ENCODE measurements around the gene PKP4.

The PKP4 gene

DNA sequence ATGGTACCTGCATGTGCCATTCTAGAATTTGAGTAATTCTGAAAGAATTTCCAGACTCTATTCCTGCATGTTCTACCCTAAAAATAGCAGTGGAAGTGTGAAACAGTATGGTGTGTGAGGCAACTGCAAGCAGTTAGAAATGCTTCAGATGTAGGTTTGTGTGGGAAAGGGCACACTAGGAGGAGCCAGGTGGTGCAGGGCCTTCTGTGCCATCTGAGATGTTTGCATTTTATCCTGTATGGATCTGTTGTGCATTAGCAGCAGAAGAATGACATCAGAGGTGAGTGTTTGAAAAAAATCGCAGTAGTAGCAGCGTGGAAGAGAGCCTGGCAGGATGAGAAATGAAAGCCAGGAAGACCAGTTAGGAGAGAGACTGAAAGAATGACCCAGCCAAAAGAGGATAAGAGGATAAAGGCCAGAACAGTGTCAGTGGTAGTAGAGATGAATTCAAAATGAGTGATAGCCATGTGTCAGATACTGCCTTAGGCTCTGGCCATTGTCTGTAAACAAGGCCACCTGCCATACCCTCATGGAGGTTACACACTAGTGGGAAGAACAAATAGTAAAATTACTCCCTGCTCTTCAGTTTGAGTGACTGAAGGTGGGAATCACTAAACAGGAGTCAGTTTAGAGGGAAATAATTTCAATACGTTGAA is 142.2 kb downstream of the PKP4 start:
- no peaks in the 10 kb centered on the region for H3K79me2 ChIP-seq (ENCODE audit: insufficient read depth, low read length)
- no peak overlapping the region for H3K27ac ChIP-seq (ENCODE audit: low read length)
- no peak for DNase-seq

DNA sequence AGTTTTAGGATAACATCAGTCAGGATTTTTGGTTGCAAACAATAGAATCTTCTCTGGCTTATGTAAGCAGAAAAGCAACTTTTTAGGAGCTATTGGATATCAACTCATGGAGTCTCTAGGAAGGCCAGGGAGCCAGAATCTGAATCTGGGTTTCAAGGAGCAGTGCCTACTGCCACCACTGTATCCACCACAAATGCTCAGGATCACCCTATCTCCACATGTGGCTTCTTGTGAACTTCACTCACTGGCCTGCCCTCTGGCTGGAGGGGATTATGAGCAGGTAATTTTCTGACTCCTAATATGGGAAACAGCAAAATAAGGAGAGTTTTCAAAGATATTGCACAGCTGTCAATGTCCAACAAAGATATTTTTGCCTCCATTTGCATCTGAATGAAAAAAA is 142.9 kb downstream of the PKP4 start:
- Histone ChIP-seq H3K79me2 (ENCODE audit: insufficient read depth, low read length) (no peaks in the 10 kb centered on the region), H3K27ac (ENCODE audit: low read length) (no peak overlapping the region), H3K4me3 (ENCODE audit: low read depth in 1 of 2, low read length in 2 of 2) (no peak overlapping the region), H3K4me2 (ENCODE audit: insufficient read depth, low read length) (no peak overlapping the region), H3K9me3 (ENCODE audit: insufficient read depth, low read length, severe bottlenecking) (no peaks in the 10 kb centered on the region), H3K27me3 (ENCODE audit: insufficient read depth, low read length, poor library complexity) (no peaks in the 10 kb centered on the region), H2AFZ (ENCODE audit: low read depth, low read length) (no peak overlapping the region), H3K4me1 (ENCODE audit: insufficient read depth, low read length) (no peaks in the 10 kb centered on the region), H4K20me1 (ENCODE audit: insufficient read depth, low read length) (no peaks in the 10 kb centered on the region), H3K9ac (ENCODE audit: low read depth, low read length) (no peak overlapping the region), H3K36me3 (ENCODE audit: insufficient read depth, low read length) (0 out of 2 replicates have a peak, but pooled peaks cover 6% of the 10 kb centered on the region)
- ATAC-seq (ENCODE audit: insufficient read depth, low read depth) (no peak), DNase-seq (no peak)
- no peak for TF ChIP-seq EZH2 (IDR thresholded peaks at IDR 0.05; ENCODE audit: borderline replicate concordance, low read depth, low read length, severe bottlenecking)
- TF ChIP-seq, protein P1, sequence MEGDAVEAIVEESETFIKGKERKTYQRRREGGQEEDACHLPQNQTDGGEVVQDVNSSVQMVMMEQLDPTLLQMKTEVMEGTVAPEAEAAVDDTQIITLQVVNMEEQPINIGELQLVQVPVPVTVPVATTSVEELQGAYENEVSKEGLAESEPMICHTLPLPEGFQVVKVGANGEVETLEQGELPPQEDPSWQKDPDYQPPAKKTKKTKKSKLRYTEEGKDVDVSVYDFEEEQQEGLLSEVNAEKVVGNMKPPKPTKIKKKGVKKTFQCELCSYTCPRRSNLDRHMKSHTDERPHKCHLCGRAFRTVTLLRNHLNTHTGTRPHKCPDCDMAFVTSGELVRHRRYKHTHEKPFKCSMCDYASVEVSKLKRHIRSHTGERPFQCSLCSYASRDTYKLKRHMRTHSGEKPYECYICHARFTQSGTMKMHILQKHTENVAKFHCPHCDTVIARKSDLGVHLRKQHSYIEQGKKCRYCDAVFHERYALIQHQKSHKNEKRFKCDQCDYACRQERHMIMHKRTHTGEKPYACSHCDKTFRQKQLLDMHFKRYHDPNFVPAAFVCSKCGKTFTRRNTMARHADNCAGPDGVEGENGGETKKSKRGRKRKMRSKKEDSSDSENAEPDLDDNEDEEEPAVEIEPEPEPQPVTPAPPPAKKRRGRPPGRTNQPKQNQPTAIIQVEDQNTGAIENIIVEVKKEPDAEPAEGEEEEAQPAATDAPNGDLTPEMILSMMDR (IDR thresholded peaks at IDR 0.05; ENCODE audit: borderline replicate concordance, extremely low read depth, low read length, poor library complexity, severe bottlenecking), result no peak

More for the DNA sequence above, 142.2 kb downstream of the PKP4 start:
- H3K9me3 ChIP-seq (ENCODE audit: insufficient read depth, low read length, severe bottlenecking), result no peaks in the 10 kb centered on the region
- TF ChIP-seq, protein P1 (IDR thresholded peaks at IDR 0.05; ENCODE audit: borderline replicate concordance, extremely low read depth, low read length, poor library complexity, severe bottlenecking), result no peak
- TF ChIP-seq EZH2 (IDR thresholded peaks at IDR 0.05; ENCODE audit: borderline replicate concordance, low read depth, low read length, severe bottlenecking), result no peak
- H4K20me1 ChIP-seq (ENCODE audit: insufficient read depth, low read length), result no peaks in the 10 kb centered on the region
- no peak overlapping the region for H3K4me2 ChIP-seq (ENCODE audit: insufficient read depth, low read length)
- H3K27me3 ChIP-seq (ENCODE audit: insufficient read depth, low read length, poor library complexity), result no peaks in the 10 kb centered on the region
- H3K4me3 ChIP-seq (ENCODE audit: low read depth in 1 of 2, low read length in 2 of 2), result no peak overlapping the region
- H3K9ac ChIP-seq (ENCODE audit: low read depth, low read length), result no peak overlapping the region
- no peak overlapping the region for H2AFZ ChIP-seq (ENCODE audit: low read depth, low read length)
- ATAC-seq (ENCODE audit: insufficient read depth, low read depth), result no peak
- H3K4me1 ChIP-seq (ENCODE audit: insufficient read depth, low read length), result no peaks in the 10 kb centered on the region
- H3K36me3 ChIP-seq (ENCODE audit: insufficient read depth, low read length), result 0 out of 2 replicates have a peak, but pooled peaks cover 6% of the 10 kb centered on the region

DNA sequence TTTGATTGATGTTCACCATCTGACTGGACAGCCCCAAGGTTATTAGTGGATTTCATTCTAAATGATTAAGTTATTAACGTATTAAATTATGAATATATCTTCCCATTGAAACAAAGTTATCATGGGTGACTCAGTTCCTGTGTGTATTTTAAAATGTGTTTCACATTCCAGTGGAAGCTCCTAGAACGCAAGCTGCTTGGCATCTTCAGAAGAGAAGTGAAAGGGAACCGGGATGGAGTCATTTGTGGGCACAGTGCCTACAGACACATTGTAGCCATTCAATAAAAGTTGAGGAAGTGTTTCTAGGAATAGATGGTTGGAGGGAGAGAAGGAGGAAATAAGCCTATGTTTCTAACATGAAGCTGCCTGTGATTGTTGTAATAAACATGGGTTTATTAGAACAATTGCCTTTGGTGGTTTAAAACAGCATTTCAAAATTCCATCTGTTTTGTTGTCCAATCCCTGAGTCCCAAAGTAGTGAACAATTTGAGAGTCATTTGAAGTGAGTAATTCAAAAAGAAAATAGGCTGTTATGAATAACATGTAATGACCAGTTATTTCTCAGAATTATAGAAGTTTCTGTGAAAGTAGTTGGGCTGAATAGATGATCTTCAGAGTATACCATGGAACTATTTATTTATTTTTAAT is 143.5 kb downstream of the PKP4 start:
- no peak overlapping the region for H3K4me2 ChIP-seq (ENCODE audit: insufficient read depth, low read length)
- no peak overlapping the region for H3K27ac ChIP-seq (ENCODE audit: low read length)
- no peak overlapping the region for H3K4me3 ChIP-seq (ENCODE audit: low read depth in 1 of 2, low read length in 2 of 2)
- H3K79me2 ChIP-seq (ENCODE audit: insufficient read depth, low read length), result no peaks in the 10 kb centered on the region
- H3K9me3 ChIP-seq (ENCODE audit: insufficient read depth, low read length, severe bottlenecking), result no peaks in the 10 kb centered on the region
- no peak for TF ChIP-seq EZH2 (IDR thresholded peaks at IDR 0.05; ENCODE audit: borderline replicate concordance, low read depth, low read length, severe bottlenecking)
- TF ChIP-seq, protein P1 (IDR thresholded peaks at IDR 0.05; ENCODE audit: borderline replicate concordance, extremely low read depth, low read length, poor library complexity, severe bottlenecking), result no peak
- H3K9ac ChIP-seq (ENCODE audit: low read depth, low read length), result no peak overlapping the region
- ATAC-seq (ENCODE audit: insufficient read depth, low read depth) (no peak), DNase-seq (no peak)
- H3K27me3 ChIP-seq (ENCODE audit: insufficient read depth, low read length, poor library complexity), result no peaks in the 10 kb centered on the region
- no peaks in the 10 kb centered on the region for H4K20me1 ChIP-seq (ENCODE audit: insufficient read depth, low read length)
- H3K4me1 ChIP-seq (ENCODE audit: insufficient read depth, low read length), result no peaks in the 10 kb centered on the region
- 0 out of 2 replicates have a peak, but pooled peaks cover 6% of the 10 kb centered on the region for H3K36me3 ChIP-seq (ENCODE audit: insufficient read depth, low read length)
- H2AFZ ChIP-seq (ENCODE audit: low read depth, low read length), result no peak overlapping the region
